Neural progenitor cell (in vitro differentiated cells): ENCODE results near the gene JADE3. TPM values are rescaled to one million over a fixed set of nuclear protein-coding genes. Genes with fewer than 3 reads are reported as not detected.

ENCODE experiments used
- DNase-seq: peaks from one replicate; pipeline ENCODE4 v3.0.0-alpha.2; 2016; ENCODE audit warnings: low spot score
- H2AFZ ChIP-seq: fragments of 200-600 bp; sonication (generic); replicated peaks from 2 replicates; pipeline ENCODE4 v1.6.1; 2016; ENCODE audit warnings: antibody characterized with exemption
- H3F3A ChIP-seq: fragments of 200-600 bp; sonication (generic); 2 replicates; pipeline ENCODE4 v1.6.1; 2016; ENCODE audit warnings: antibody characterized with exemption, low read depth
- H3K27ac ChIP-seq: fragments of 200-600 bp; sonication (generic); 2 replicates; pipeline ENCODE4 v1.5.1; 2016; ENCODE audit warnings: mild to moderate bottlenecking
- H3K27me3 ChIP-seq: fragments of 200-600 bp; sonication (generic); 2 replicates; pipeline ENCODE4 v1.6.1; 2016; ENCODE audit warnings: mild to moderate bottlenecking, moderate library complexity
- H3K36me3 ChIP-seq: fragments of 200-600 bp; sonication (generic); 2 replicates; pipeline ENCODE4 v1.5.1; 2016
- H3K4me1 ChIP-seq: fragments of 200-600 bp; sonication (generic); 2 replicates; pipeline ENCODE4 v1.6.1; 2016; ENCODE audit warnings: mixed run types
- H3K4me2 ChIP-seq: fragments of 200-600 bp; sonication (generic); 2 replicates; pipeline ENCODE4 v1.6.1; 2016
- H3K4me3 ChIP-seq: fragments of 200-600 bp; sonication (generic); 2 replicates; pipeline ENCODE4 v1.5.1; 2016
- H3K79me2 ChIP-seq: fragments of 200-600 bp; sonication (generic); 2 replicates; pipeline ENCODE4 v1.6.1; 2016; ENCODE audit warnings: low read depth
- H3K9ac ChIP-seq: fragments of 200-600 bp; sonication (generic); 2 replicates; pipeline ENCODE4 v1.6.1; 2016
- H3K9me3 ChIP-seq: fragments of 200-600 bp; sonication (generic); 2 replicates; pipeline ENCODE4 v1.5.1; 2016; ENCODE audit warnings: low read depth
- H4K20me1 ChIP-seq: fragments of 200-600 bp; sonication (generic); 2 replicates; pipeline ENCODE4 v1.6.1; 2016; ENCODE audit warnings: low read depth
- H3K27ac Mint-ChIP-seq: 3 replicates; pipeline ENCODE4 v1.8.0; 2021; ENCODE audit warnings: mixed read lengths
- H3K27me3 Mint-ChIP-seq: 2 replicates; pipeline ENCODE4 v1.8.0; 2022; ENCODE audit warnings: low read depth, mild to moderate bottlenecking, inconsistent platforms, moderate library complexity, mixed read lengths; ENCODE audit not compliant: insufficient read depth
- H3K36me3 Mint-ChIP-seq: 3 replicates; pipeline ENCODE4 v1.8.0; 2021; ENCODE audit warnings: mixed read lengths
- H3K4me1 Mint-ChIP-seq: 3 replicates; pipeline ENCODE4 v1.8.0; 2021; ENCODE audit warnings: mixed read lengths
- H3K4me3 Mint-ChIP-seq: 3 replicates; pipeline ENCODE4 v1.8.0; 2021; ENCODE audit warnings: mild to moderate bottlenecking, moderate library complexity, mixed read lengths
- H3K9me3 Mint-ChIP-seq: 3 replicates; pipeline ENCODE4 v1.8.0; 2020; ENCODE audit warnings: mixed read lengths
- EZH2 ChIP-seq: fragments of 200-600 bp; sonication (generic); IDR thresholded peaks from 2 replicates; pipeline ENCODE4 v1.6.1; 2017; ENCODE audit warnings: antibody characterized with exemption, mild to moderate bottlenecking, moderate library complexity
- EZH2phosphoT487 ChIP-seq: fragments of 200-600 bp; sonication (generic); IDR thresholded peaks from 2 replicates; pipeline ENCODE4 v1.6.1; 2017; ENCODE audit warnings: antibody characterized with exemption
- total RNA-seq: library from RNA; depleted of rRNA; stranded (reverse); fragments of >200 nt; gene quantifications from 2 replicates; pipeline ENCODE4 v1.2.3, GENCODE V29; 2015; ENCODE audit warnings: low replicate concordance
- TF ChIP-seq, protein P1 (sequence below): fragments of 200-600 bp; sonication (generic); IDR thresholded peaks from 2 replicates; pipeline ENCODE4 v1.5.1; 2017; ENCODE audit warnings: antibody characterized with exemption, mild to moderate bottlenecking

The JADE3 gene
- total RNA-seq, 1 donor from 2014 or later = 28.1 TPM

DNA sequence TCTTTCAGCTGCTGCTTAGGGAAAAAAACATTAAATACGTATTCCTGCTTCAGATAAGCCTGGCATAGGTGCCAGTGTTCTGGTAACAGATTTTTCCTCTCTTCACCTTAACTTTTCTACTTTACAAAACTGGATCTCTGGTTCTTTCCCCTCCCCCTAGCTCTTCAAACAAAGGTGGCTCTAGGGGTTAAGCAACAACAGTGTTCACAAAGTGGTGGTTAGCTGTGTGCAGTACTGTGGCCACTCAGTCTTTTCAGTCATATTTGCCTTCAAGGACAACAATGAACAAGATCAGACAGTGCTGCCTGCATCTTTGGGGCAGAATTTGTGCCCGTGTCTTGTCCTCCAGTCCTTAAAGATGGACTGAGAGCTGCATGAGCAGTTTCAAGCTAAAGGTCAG lies 151.0 kb downstream of the JADE3 start:
- H3K36me3 Mint-ChIP-seq = peaks cover 1% of the 10 kb centered on the region
- H3K27ac Mint-ChIP-seq = no peak overlapping the region
- Histone ChIP-seq H3F3A (no peaks in the 10 kb centered on the region), H3K9ac (no peak overlapping the region), H3K9me3 (no peaks in the 10 kb centered on the region), H3K79me2 (no peaks in the 10 kb centered on the region), H3K4me2 (no peak overlapping the region), H3K27me3 (no peaks in the 10 kb centered on the region), H4K20me1 (no peaks in the 10 kb centered on the region), H3K4me3 (no peak overlapping the region), H3K27ac (no peak overlapping the region), H2AFZ (no peak overlapping the region), H3K36me3 (no peaks in the 10 kb centered on the region), H3K4me1 (no peaks in the 10 kb centered on the region)
- no peaks in the 10 kb centered on the region for H3K4me1 Mint-ChIP-seq
- TF ChIP-seq EZH2phosphoT487 = no peak
- TF ChIP-seq, protein P1, sequence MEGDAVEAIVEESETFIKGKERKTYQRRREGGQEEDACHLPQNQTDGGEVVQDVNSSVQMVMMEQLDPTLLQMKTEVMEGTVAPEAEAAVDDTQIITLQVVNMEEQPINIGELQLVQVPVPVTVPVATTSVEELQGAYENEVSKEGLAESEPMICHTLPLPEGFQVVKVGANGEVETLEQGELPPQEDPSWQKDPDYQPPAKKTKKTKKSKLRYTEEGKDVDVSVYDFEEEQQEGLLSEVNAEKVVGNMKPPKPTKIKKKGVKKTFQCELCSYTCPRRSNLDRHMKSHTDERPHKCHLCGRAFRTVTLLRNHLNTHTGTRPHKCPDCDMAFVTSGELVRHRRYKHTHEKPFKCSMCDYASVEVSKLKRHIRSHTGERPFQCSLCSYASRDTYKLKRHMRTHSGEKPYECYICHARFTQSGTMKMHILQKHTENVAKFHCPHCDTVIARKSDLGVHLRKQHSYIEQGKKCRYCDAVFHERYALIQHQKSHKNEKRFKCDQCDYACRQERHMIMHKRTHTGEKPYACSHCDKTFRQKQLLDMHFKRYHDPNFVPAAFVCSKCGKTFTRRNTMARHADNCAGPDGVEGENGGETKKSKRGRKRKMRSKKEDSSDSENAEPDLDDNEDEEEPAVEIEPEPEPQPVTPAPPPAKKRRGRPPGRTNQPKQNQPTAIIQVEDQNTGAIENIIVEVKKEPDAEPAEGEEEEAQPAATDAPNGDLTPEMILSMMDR = no peak
- no peak for TF ChIP-seq EZH2
- no peaks in the 10 kb centered on the region for H3K27me3 Mint-ChIP-seq
- H3K4me3 Mint-ChIP-seq = no peak overlapping the region
- no peaks in the 10 kb centered on the region for H3K9me3 Mint-ChIP-seq
- no peak for DNase-seq

DNA sequence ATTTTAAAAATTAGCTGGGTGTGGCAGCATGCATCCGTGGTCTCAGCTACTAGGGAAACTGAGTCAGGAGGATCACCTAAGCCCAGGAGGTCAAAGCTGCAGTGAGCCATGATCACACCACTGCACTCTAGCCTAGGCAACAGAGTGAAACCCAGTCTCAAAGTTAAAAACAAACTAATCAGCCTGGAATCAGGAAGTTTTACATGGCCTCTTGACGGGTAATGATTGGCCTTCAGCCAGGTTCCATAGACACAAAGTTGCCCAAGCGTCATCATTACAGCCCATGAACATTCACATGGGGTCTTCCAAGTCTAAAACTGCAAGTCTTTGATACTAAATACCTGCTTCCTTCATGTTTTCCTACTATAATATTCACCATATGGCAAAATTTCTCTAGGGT lies 156.0 kb downstream of the JADE3 start:
- no peaks in the 10 kb centered on the region for H3K9me3 Mint-ChIP-seq
- Histone ChIP-seq H3F3A (no peaks in the 10 kb centered on the region), H3K9me3 (no peaks in the 10 kb centered on the region), H3K9ac (no peak overlapping the region), H3K79me2 (no peaks in the 10 kb centered on the region), H3K27ac (no peak overlapping the region), H3K36me3 (no peaks in the 10 kb centered on the region), H3K4me1 (no peaks in the 10 kb centered on the region), H3K4me3 (no peak overlapping the region), H4K20me1 (no peaks in the 10 kb centered on the region), H2AFZ (no peak overlapping the region), H3K4me2 (no peak overlapping the region), H3K27me3 (no peaks in the 10 kb centered on the region)
- peaks cover 2% of the 10 kb centered on the region for H3K27me3 Mint-ChIP-seq
- no peak overlapping the region for H3K27ac Mint-ChIP-seq
- H3K4me3 Mint-ChIP-seq = no peak overlapping the region
- TF ChIP-seq EZH2 (no peak), EZH2phosphoT487 (no peak)
- TF ChIP-seq, protein P1 = no peak
- no peak for DNase-seq
- H3K36me3 Mint-ChIP-seq = no peaks in the 10 kb centered on the region
- H3K4me1 Mint-ChIP-seq = no peaks in the 10 kb centered on the region

GRCh38 chrX:47068720-47069119 lies 156.5 kb downstream of the JADE3 start:
- H3K9me3 ChIP-seq = no peaks in the 10 kb centered on the region
- H3K79me2 ChIP-seq = no peaks in the 10 kb centered on the region
- H3K4me1 ChIP-seq = no peaks in the 10 kb centered on the region
- TF ChIP-seq, protein P1 = no peak
- TF ChIP-seq EZH2 = no peak
- TF ChIP-seq EZH2phosphoT487 = no peak
- Mint-ChIP-seq H3K4me1 (no peaks in the 10 kb centered on the region), H3K36me3 (no peaks in the 10 kb centered on the region), H3K27me3 (peaks cover 2% of the 10 kb centered on the region), H3K4me3 (no peak overlapping the region), H3K9me3 (no peaks in the 10 kb centered on the region), H3K27ac (no peak overlapping the region)
- DNase-seq = no peak
- no peaks in the 10 kb centered on the region for H3F3A ChIP-seq
- H3K36me3 ChIP-seq = no peaks in the 10 kb centered on the region
- H3K9ac ChIP-seq = no peak overlapping the region
- no peak overlapping the region for H3K4me2 ChIP-seq
- H2AFZ ChIP-seq = no peak overlapping the region
- H3K27ac ChIP-seq = no peak overlapping the region
- H3K27me3 ChIP-seq = no peaks in the 10 kb centered on the region
- no peak overlapping the region for H3K4me3 ChIP-seq
- H4K20me1 ChIP-seq = no peaks in the 10 kb centered on the region
